Nephron progenitor cell (in vitro differentiated cells): ENCODE results near the gene LARP1.
"Not testable (repeated sequence)": the region's sequence is repeated elsewhere in the genome, so short reads cannot be mapped to it uniquely, and the experiment has no call there.

ENCODE experiments used
- DNase-seq: peaks from one replicate; pipeline ENCODE4 v3.0.0; 2021
- H3K27ac Mint-ChIP-seq: 2 replicates; pipeline ENCODE4 v1.8.0; 2021; ENCODE audit warnings: mild to moderate bottlenecking, moderate library complexity, mixed read lengths
- H3K27me3 Mint-ChIP-seq: 2 replicates; pipeline ENCODE4 v1.8.0; 2021; ENCODE audit warnings: mild to moderate bottlenecking, low read depth, mixed read lengths; ENCODE audit not compliant: poor library complexity
- H3K36me3 Mint-ChIP-seq: 2 replicates; pipeline ENCODE4 v1.8.0; 2021; ENCODE audit warnings: low read depth, mixed read lengths
- H3K4me1 Mint-ChIP-seq: 2 replicates; pipeline ENCODE4 v1.8.0; 2021; ENCODE audit warnings: mixed read lengths
- H3K4me3 Mint-ChIP-seq: 2 replicates; pipeline ENCODE4 v1.8.0; 2021; ENCODE audit warnings: mild to moderate bottlenecking, moderate library complexity, mixed read lengths
- H3K9me3 Mint-ChIP-seq: 2 replicates; pipeline ENCODE4 v1.8.0; 2021; ENCODE audit warnings: mild to moderate bottlenecking, moderate library complexity, mixed read lengths
- TF ChIP-seq, protein P1 (sequence below): fragments of 200-600 bp; sonication (generic); IDR thresholded peaks from 2 replicates; pipeline ENCODE4 v1.5.0; 2021; ENCODE audit warnings: antibody characterized with exemption

The LARP1 gene

GRCh38 chr5:154729613-154730012 lies 25.6 kb upstream of the LARP1 start:
- DNase-seq = no peak
- Mint-ChIP-seq H3K4me1 (peaks cover 5% of the 10 kb centered on the region), H3K27me3 (peaks cover 9% of the 10 kb centered on the region), H3K27ac (no peak overlapping the region), H3K36me3 (no peaks in the 10 kb centered on the region), H3K9me3 (no peaks in the 10 kb centered on the region), H3K4me3 (no peak overlapping the region)
- TF ChIP-seq, protein P1, sequence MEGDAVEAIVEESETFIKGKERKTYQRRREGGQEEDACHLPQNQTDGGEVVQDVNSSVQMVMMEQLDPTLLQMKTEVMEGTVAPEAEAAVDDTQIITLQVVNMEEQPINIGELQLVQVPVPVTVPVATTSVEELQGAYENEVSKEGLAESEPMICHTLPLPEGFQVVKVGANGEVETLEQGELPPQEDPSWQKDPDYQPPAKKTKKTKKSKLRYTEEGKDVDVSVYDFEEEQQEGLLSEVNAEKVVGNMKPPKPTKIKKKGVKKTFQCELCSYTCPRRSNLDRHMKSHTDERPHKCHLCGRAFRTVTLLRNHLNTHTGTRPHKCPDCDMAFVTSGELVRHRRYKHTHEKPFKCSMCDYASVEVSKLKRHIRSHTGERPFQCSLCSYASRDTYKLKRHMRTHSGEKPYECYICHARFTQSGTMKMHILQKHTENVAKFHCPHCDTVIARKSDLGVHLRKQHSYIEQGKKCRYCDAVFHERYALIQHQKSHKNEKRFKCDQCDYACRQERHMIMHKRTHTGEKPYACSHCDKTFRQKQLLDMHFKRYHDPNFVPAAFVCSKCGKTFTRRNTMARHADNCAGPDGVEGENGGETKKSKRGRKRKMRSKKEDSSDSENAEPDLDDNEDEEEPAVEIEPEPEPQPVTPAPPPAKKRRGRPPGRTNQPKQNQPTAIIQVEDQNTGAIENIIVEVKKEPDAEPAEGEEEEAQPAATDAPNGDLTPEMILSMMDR = no peak

GRCh38 chr5:154730761-154731160 lies 24.4 kb upstream of the LARP1 start:
- H3K27me3 Mint-ChIP-seq, H3K27ac Mint-ChIP-seq, DNase-seq, H3K4me1 Mint-ChIP-seq, H3K36me3 Mint-ChIP-seq, H3K9me3 Mint-ChIP-seq, H3K4me3 Mint-ChIP-seq: not testable (repeated sequence)

DNA sequence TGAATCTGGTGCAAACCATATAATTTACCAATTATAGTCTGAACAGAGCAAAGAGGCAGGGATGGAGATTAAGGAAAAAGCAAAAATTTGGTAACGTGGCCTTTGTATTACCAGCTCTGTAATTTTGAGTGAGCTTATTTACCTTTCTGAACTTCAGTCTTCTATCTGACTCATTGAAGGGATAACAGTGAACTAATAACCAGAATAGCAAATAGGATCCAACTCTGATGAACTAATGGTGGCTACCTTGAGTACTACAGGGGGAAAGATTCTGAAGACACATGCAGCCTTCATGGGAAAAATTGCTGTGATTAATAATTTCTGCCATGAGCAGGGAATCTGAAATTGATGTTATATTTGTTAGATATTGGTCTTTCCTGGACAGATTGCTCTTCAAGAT lies 23.0 kb upstream of the LARP1 start:
- no peak for DNase-seq
- Mint-ChIP-seq H3K9me3 (no peaks in the 10 kb centered on the region), H3K4me3 (no peak overlapping the region), H3K36me3 (no peaks in the 10 kb centered on the region), H3K4me1 (peaks cover 5% of the 10 kb centered on the region), H3K27ac (no peak overlapping the region), H3K27me3 (peaks cover 9% of the 10 kb centered on the region)
- TF ChIP-seq, protein P1 = no peak

DNA sequence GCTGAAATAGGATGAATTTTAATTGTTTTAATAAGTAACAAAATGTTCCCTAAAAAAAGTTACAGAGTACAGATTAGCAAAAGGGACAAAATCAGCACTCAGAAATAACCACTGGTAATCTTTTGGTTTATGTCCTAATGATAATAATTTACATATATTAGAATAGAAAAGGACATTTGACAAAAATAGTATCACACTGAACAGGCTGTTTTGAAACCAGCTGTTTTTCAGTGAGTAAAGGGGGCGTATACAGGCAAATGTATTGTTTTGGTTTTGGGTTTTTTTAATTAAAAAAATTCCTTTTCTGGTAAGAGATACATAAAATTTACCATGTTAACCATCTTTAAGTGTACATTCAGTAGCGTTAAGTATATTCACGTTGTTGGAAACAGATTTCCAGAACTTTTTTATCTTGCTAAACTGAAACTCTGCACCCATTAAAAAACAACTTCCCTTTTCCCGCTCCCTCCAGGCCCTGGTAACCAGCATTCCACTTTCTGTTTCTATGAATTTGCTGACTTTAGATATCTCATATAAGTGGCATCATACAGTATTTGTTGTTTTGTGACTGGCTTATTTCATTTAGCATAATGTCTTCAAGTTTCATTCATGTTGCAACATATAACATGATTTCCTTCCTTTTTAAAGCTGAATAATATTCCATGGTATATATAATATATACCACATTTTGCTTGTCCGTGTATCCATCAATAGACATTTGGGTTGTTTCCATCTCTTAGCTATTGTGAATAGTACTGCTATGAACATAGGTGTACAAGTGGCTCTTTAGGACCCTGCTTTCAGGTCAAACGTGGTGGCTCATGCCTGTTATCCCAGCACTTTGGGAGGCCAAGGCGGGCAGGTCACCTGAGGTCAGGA lies 20.6 kb upstream of the LARP1 start:
- peaks cover 8% of the 10 kb centered on the region for H3K27me3 Mint-ChIP-seq
- TF ChIP-seq, protein P1 = no peak
- H3K9me3 Mint-ChIP-seq = no peaks in the 10 kb centered on the region
- peaks cover 13% of the 10 kb centered on the region for H3K4me1 Mint-ChIP-seq
- H3K27ac Mint-ChIP-seq = no peak overlapping the region
- H3K36me3 Mint-ChIP-seq = no peaks in the 10 kb centered on the region
- no peak for DNase-seq
- no peak overlapping the region for H3K4me3 Mint-ChIP-seq

DNA sequence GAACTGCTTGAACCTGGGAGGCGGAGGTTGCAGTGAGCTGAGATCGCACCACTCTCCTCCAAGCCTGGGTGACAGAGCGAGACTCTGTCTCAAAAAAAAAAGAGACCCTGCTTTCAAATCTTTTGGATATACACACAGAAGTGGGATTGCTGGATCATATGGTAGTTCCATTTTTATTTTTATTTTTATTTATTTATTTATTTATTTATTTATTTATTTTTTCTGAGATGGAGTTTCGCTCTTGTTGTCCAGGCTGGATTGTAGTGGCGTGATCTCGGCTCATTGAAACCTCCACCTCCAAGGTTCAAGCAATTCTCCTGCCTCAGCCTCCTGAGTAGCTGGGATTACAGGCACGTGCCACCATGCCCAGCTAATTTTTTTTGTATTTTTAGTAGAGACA lies 19.8 kb upstream of the LARP1 start:
- not testable (repeated sequence) for H3K27ac Mint-ChIP-seq, H3K36me3 Mint-ChIP-seq, H3K27me3 Mint-ChIP-seq, H3K4me3 Mint-ChIP-seq, H3K9me3 Mint-ChIP-seq, DNase-seq
- H3K4me1 Mint-ChIP-seq = peaks cover 14% of the 10 kb centered on the region

GRCh38 chr5:154736372-154736771 lies 18.8 kb upstream of the LARP1 start:
- H3K27me3 Mint-ChIP-seq, H3K27ac Mint-ChIP-seq, DNase-seq, H3K9me3 Mint-ChIP-seq, H3K36me3 Mint-ChIP-seq, H3K4me3 Mint-ChIP-seq: not testable (repeated sequence)
- H3K4me1 Mint-ChIP-seq = peaks cover 20% of the 10 kb centered on the region

DNA sequence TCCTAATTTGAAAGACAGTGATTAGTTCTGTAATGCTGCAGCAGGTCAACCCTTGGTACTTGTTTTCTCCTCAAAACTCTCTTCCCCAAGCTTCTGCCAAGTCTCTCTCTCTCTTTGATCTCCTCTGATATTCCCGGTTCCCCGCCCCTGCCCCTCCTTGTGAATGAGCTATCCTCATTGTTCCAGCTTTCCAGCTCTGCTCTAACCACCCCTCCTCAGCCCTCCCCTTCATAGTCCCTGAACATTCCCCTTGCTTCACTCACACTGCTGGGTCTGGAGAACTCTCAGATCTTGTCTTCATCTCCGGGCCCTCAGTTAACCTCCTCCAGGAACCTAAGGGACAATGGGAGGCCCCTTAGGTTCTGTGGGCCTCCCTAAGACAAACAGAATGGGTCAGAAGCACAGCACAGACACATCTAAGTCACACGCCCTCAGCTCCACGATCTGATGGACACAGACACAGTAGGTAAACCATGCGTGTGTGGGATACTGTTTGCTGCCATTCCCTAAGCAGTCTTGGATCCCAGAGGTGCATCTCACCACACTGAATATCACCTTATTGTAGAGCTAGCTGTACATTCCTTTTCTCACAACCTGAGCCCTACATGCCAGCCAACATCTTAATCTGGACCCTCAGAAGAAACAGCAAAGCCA lies 17.4 kb upstream of the LARP1 start:
- Mint-ChIP-seq H3K27ac (peak overlapping the region; percentile 54), H3K36me3 (no peaks in the 10 kb centered on the region), H3K9me3 (no peaks in the 10 kb centered on the region), H3K4me3 (no peak overlapping the region), H3K4me1 (peaks cover 24% of the 10 kb centered on the region), H3K27me3 (peaks cover 6% of the 10 kb centered on the region)
- TF ChIP-seq, protein P1 = no peak
- no peak for DNase-seq
